ENCODE data around the gene P2RY14. TPM values are rescaled to one million over a fixed set of nuclear protein-coding genes. Genes with fewer than 3 reads are reported as not detected.
"Not testable (repeated sequence)": the region's sequence is repeated elsewhere in the genome, so short reads cannot be mapped to it uniquely, and the experiment has no call there.

P2RY14 gene
- polyA plus RNA-seq, 1 donor (not counting 4 experiments of a cell fraction or from before 2014, with no cell fraction given) = not detected

DNA sequence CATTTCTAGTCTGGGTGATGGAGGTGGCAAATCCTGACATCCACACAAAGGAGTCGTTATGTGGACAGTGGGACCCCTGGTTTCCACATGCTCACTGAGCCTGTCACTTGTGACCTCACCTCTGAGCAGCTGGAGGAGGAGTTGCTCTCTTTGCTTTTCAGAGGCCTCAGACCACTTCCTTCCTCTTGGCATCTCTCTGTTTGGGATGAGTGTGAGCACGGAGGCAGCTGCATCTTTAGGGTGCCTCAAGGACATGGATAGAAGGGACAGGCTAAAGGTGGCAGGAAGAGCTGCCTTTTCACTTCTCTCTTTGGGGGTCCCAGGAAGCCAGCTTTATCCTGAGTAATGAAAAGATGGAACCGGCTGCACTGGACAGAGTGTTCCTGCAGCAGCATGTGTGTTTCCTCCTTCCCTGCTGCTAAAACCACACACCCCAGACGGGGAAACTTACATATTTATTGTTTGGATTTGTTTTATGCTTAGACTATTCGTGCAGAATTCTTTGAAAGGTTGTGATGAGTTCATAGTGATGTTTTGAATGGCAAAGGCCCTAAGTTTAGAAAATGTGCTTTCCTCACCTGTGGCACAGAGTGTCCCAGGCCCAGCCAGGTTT lies 107.1 kb downstream of the P2RY14 start:
- no peak overlapping the region for H3K4me2 ChIP-seq (ENCODE audit: control insufficient read depth, extremely low read depth, insufficient read depth, low read depth, low read length)
- H3K9me3 ChIP-seq (ENCODE audit: control insufficient read depth, low read depth, low read length) = no peaks in the 10 kb centered on the region
- no peaks in the 10 kb centered on the region for H3K36me3 ChIP-seq (ENCODE audit: control insufficient read depth in 2 of 2, extremely low read depth in 1 of 2, insufficient read depth in 2 of 2, low read length in 2 of 2)
- no peak overlapping the region for H3K27ac ChIP-seq (ENCODE audit: control insufficient read depth, insufficient read depth, low read length)
- no peaks in the 10 kb centered on the region for H3K27me3 ChIP-seq (ENCODE audit: control insufficient read depth, extremely low read depth, insufficient read depth, low read length)
- H3K4me1 ChIP-seq (ENCODE audit: control insufficient read depth, extremely low read depth, insufficient read depth, low read length) = no peaks in the 10 kb centered on the region
- DNase-seq (ENCODE audit: low read depth, low spot score) (no peak), FAIRE-seq (no peak)
- no peak overlapping the region for H2AFZ ChIP-seq (ENCODE audit: control insufficient read depth, low read length)
- no peak overlapping the region for H3K4me3 ChIP-seq (ENCODE audit: control insufficient read depth in 2 of 3, extremely low read depth in 1 of 3, insufficient read depth in 2 of 3, low read depth in 1 of 3, low read length in 3 of 3)
- TF ChIP-seq EZH2 (IDR thresholded peaks at IDR 0.05; ENCODE audit: low read length) = no peak
- TF ChIP-seq, protein P1, sequence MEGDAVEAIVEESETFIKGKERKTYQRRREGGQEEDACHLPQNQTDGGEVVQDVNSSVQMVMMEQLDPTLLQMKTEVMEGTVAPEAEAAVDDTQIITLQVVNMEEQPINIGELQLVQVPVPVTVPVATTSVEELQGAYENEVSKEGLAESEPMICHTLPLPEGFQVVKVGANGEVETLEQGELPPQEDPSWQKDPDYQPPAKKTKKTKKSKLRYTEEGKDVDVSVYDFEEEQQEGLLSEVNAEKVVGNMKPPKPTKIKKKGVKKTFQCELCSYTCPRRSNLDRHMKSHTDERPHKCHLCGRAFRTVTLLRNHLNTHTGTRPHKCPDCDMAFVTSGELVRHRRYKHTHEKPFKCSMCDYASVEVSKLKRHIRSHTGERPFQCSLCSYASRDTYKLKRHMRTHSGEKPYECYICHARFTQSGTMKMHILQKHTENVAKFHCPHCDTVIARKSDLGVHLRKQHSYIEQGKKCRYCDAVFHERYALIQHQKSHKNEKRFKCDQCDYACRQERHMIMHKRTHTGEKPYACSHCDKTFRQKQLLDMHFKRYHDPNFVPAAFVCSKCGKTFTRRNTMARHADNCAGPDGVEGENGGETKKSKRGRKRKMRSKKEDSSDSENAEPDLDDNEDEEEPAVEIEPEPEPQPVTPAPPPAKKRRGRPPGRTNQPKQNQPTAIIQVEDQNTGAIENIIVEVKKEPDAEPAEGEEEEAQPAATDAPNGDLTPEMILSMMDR (optimal IDR thresholded peaks at IDR 0.05 in 1 of 3, IDR thresholded peaks at IDR 0.05 in 1 of 3, conservative IDR thresholded peaks at IDR 0.05 in 1 of 3; ENCODE audit: extremely low read depth in 1 of 3, insufficient read depth in 2 of 3, low read length in 3 of 3) = no peak
- no peaks in the 10 kb centered on the region for H3K79me2 ChIP-seq (ENCODE audit: control insufficient read depth, insufficient read depth, low read length)
- no peaks in the 10 kb centered on the region for H3K9me1 ChIP-seq (ENCODE audit: control insufficient read depth, extremely low read depth, insufficient read depth, low read length)
- H3K9ac ChIP-seq (ENCODE audit: control insufficient read depth, extremely low read depth, insufficient read depth, low read length) = no peak overlapping the region
- dilution Hi-C loops (cut with MboI; ENCODE audit: extremely low pct_ligation_motif_present, low sequenced_read_pairs) = no loop called here
- H4K20me1 ChIP-seq (ENCODE audit: control insufficient read depth, extremely low read depth, insufficient read depth, low read length) = no peaks in the 10 kb centered on the region

DNA sequence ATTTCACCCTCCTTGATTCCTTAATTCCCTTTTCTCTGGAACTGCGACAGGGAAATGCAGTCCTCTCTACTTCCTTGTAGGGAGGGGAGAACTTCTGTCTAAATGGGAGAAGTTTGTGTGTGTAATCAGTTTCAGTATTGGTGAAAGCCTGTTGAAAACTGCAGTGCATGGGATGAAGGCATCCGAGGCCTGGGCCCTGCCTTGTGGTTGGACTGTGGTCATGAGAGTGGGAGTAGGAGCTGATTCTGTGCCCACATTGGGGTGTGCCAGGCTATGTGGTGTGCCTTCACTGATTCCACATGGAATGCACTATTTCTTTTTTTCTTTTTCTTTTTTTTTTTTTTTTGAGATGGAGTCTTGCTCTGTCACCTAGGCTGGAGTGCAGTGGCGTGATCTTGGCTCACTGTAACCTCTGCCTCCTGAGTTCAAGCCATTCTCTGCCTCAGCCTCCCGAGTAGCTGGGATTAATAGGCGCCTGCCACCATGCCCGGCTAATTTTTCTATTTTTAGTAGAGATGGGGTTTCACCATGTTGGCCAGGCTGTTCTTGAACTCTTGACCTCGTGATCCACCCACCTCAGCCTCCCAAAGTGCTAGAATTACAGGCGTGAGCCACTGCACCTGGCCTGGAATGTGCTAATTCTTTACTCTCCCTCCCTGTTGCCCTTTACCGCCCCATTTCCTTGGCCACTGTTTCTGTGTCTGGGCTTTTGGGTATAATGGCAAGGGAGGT lies 108.2 kb downstream of the P2RY14 start:
- dilution Hi-C loops (cut with MboI; ENCODE audit: extremely low pct_ligation_motif_present, low sequenced_read_pairs); H3K4me1 ChIP-seq (ENCODE audit: control insufficient read depth, extremely low read depth, insufficient read depth, low read length); H4K20me1 ChIP-seq (ENCODE audit: control insufficient read depth, extremely low read depth, insufficient read depth, low read length); H3K9me3 ChIP-seq (ENCODE audit: control insufficient read depth, low read depth, low read length); H3K4me3 ChIP-seq (ENCODE audit: control insufficient read depth in 2 of 3, extremely low read depth in 1 of 3, insufficient read depth in 2 of 3, low read depth in 1 of 3, low read length in 3 of 3); H3K27me3 ChIP-seq (ENCODE audit: control insufficient read depth, extremely low read depth, insufficient read depth, low read length); H3K4me2 ChIP-seq (ENCODE audit: control insufficient read depth, extremely low read depth, insufficient read depth, low read depth, low read length); H3K27ac ChIP-seq (ENCODE audit: control insufficient read depth, insufficient read depth, low read length); H3K79me2 ChIP-seq (ENCODE audit: control insufficient read depth, insufficient read depth, low read length); H3K36me3 ChIP-seq (ENCODE audit: control insufficient read depth in 2 of 2, extremely low read depth in 1 of 2, insufficient read depth in 2 of 2, low read length in 2 of 2); DNase-seq (ENCODE audit: low read depth, low spot score); H3K9ac ChIP-seq (ENCODE audit: control insufficient read depth, extremely low read depth, insufficient read depth, low read length); H2AFZ ChIP-seq (ENCODE audit: control insufficient read depth, low read length); H3K9me1 ChIP-seq (ENCODE audit: control insufficient read depth, extremely low read depth, insufficient read depth, low read length); FAIRE-seq: not testable (repeated sequence)
